WTC11 (cell line): ENCODE results near the gene TMEM243. TPM values are rescaled to one million over a fixed set of nuclear protein-coding genes. Genes with fewer than 3 reads are reported as not detected.
A peak's percentile ranks its signal among the peaks of the same experiment; 100 is the strongest.

ENCODE experiments used
- ATAC-seq: fragments of 200-7000 bp; cut with Tn5 transposase; 2 replicates; pipeline ENCODE4 v1.10.0; 2021; ENCODE audit warnings: mild to moderate bottlenecking, moderate library complexity
- Bru-seq: library from RNA; stranded (reverse); fragments of 400-500 nt; gene quantifications from one replicate; lab custom pipeline; 2021; lab: Mats Ljungman, UMichigan
- CTCF ChIA-PET: fragments of 300-600 bp; sonication (Branson Sonifier 250); formaldehyde crosslinking; loops from one replicate; lab custom pipeline; 2021; ENCODE audit warnings: antibody characterized with exemption; lab: Charles Lee
- POLR2A ChIA-PET: fragments of 350-600 bp; sonication (Branson Sonifier 250); formaldehyde crosslinking; loops from one replicate; lab custom pipeline; 2021; ENCODE audit warnings: antibody characterized with exemption; lab: Charles Lee
- DNase-seq: peaks from one replicate; pipeline ENCODE4 v3.0.0; 2021; ENCODE audit warnings: low spot score
- H3K27ac Mint-ChIP-seq: 2 replicates; pipeline ENCODE4 v1.8.0; 2021; ENCODE audit warnings: mixed read lengths
- H3K27me3 Mint-ChIP-seq: 2 replicates; pipeline ENCODE4 v1.8.0; 2021; ENCODE audit warnings: low read depth, mild to moderate bottlenecking, moderate library complexity, mixed read lengths
- H3K36me3 Mint-ChIP-seq: 2 replicates; pipeline ENCODE4 v1.8.0; 2021; ENCODE audit warnings: mixed read lengths
- H3K4me1 Mint-ChIP-seq: 2 replicates; pipeline ENCODE4 v1.8.0; 2022; ENCODE audit warnings: mixed read lengths
- H3K4me3 Mint-ChIP-seq: 2 replicates; pipeline ENCODE4 v1.8.0; 2021; ENCODE audit warnings: mild to moderate bottlenecking, moderate library complexity, mixed read lengths
- H3K9me3 Mint-ChIP-seq: 2 replicates; pipeline ENCODE4 v1.8.0; 2021; ENCODE audit warnings: mixed read lengths
- ESRRA ChIP-seq: sonication (generic); formaldehyde crosslinking; IDR thresholded peaks from 2 replicates; pipeline ENCODE4 v1.8.1; 2022; ENCODE audit warnings: mild to moderate bottlenecking, missing genetic modification reagents, borderline replicate concordance
- FOXK1 ChIP-seq: sonication (generic); formaldehyde crosslinking; IDR thresholded peaks from 2 replicates; pipeline ENCODE4 v1.8.0; 2022; ENCODE audit warnings: mild to moderate bottlenecking, moderate library complexity, missing genetic modification reagents
- GTF2I ChIP-seq: fragments of 250-450 bp; sonication (Bioruptor Pico); conservative IDR thresholded peaks from 2 replicates; pipeline ENCODE4 v1.4.0; 2021; ENCODE audit warnings: mild to moderate bottlenecking
- IRF2 ChIP-seq: sonication (generic); formaldehyde crosslinking; IDR thresholded peaks from 2 replicates; pipeline ENCODE4 v1.8.0; 2022; ENCODE audit warnings: low read depth, missing genetic modification reagents, borderline replicate concordance
- NR1H2 ChIP-seq: sonication (generic); formaldehyde crosslinking; IDR thresholded peaks from 2 replicates; pipeline ENCODE4 v1.9.0; 2021; ENCODE audit warnings: mild to moderate bottlenecking, moderate library complexity, missing genetic modification reagents
- RORB ChIP-seq: fragments of 250-450 bp; sonication (Bioruptor Pico); IDR thresholded peaks from 2 replicates; pipeline ENCODE4 v1.9.0; 2021; ENCODE audit warnings: mild to moderate bottlenecking
- SMAD3 ChIP-seq: sonication (generic); formaldehyde crosslinking; IDR thresholded peaks from 2 replicates; pipeline ENCODE4 v1.8.0; 2022; ENCODE audit warnings: missing genetic modification reagents, mild to moderate bottlenecking, borderline replicate concordance
- SMAD4 ChIP-seq: sonication (generic); formaldehyde crosslinking; IDR thresholded peaks from 2 replicates; pipeline ENCODE4 v1.8.0; 2022; ENCODE audit warnings: mild to moderate bottlenecking, missing genetic modification reagents
- SP1 ChIP-seq: sonication (generic); formaldehyde crosslinking; conservative IDR thresholded peaks from 2 replicates; pipeline ENCODE4 v1.8.1; 2022; ENCODE audit warnings: missing genetic modification reagents
- TP53 ChIP-seq: sonication (generic); formaldehyde crosslinking; IDR thresholded peaks from 2 replicates; pipeline ENCODE4 v1.8.1; 2023; ENCODE audit warnings: mild to moderate bottlenecking, missing genetic modification reagents
- ZNF219 ChIP-seq: sonication (generic); formaldehyde crosslinking; IDR thresholded peaks from 2 replicates; pipeline ENCODE4 v1.8.0; 2023; ENCODE audit warnings: missing genetic modification reagents, mild to moderate bottlenecking, borderline replicate concordance
- ZNF317 ChIP-seq: sonication (generic); formaldehyde crosslinking; IDR thresholded peaks from 2 replicates; pipeline ENCODE4 v1.8.1; 2023; ENCODE audit warnings: low read depth, mild to moderate bottlenecking, moderate library complexity, missing genetic modification reagents, borderline replicate concordance
- long read RNA-seq, 3 experiments: library from RNA in 1 of 3; library from capped mRNA in 1 of 3; library from polyadenylated mRNA in 1 of 3; unstranded in 2 of 3; stranded (forward) in 1 of 3; transcript quantifications; one replicate each; pipeline ENCODE4 v2.0.0, GENCODE V29; 2021
- total RNA-seq: library from RNA; stranded (reverse); gene quantifications from 3 replicates; pipeline ENCODE4 v1.2.3, GENCODE V29; 2021
- TF ChIP-seq, protein P1 (sequence below): sonication (generic); formaldehyde crosslinking; IDR thresholded peaks from 2 replicates; pipeline ENCODE4 v1.8.1; 2022; ENCODE audit warnings: mild to moderate bottlenecking, moderate library complexity, missing genetic modification reagents
- TF ChIP-seq, protein P2 (sequence below): sonication (generic); formaldehyde crosslinking; IDR thresholded peaks from 2 replicates; pipeline ENCODE4 v1.8.1; 2023; ENCODE audit warnings: mild to moderate bottlenecking, missing genetic modification reagents, moderate library complexity
- TF ChIP-seq, protein P3 (sequence below): sonication (generic); formaldehyde crosslinking; IDR thresholded peaks from 2 replicates; pipeline ENCODE4 v1.8.0; 2023; ENCODE audit warnings: missing genetic modification reagents, mild to moderate bottlenecking, borderline replicate concordance
- TF ChIP-seq, protein P4 (sequence below): sonication (generic); formaldehyde crosslinking; IDR thresholded peaks from 2 replicates; pipeline ENCODE4 v1.8.1; 2023; ENCODE audit warnings: mild to moderate bottlenecking, missing genetic modification reagents
- TF ChIP-seq, protein P5 (sequence below): fragments of 250-450 bp; sonication (Bioruptor Pico); IDR thresholded peaks from 2 replicates; pipeline ENCODE4 v1.8.0; 2021; ENCODE audit warnings: mild to moderate bottlenecking
- TF ChIP-seq, protein P6 (sequence below): sonication (generic); formaldehyde crosslinking; IDR thresholded peaks from 2 replicates; pipeline ENCODE4 v1.8.0; 2022; ENCODE audit warnings: mild to moderate bottlenecking, missing genetic modification reagents
- TF ChIP-seq, protein P7 (sequence below): fragments of 250-450 bp; sonication (Bioruptor Pico); conservative IDR thresholded peaks from 2 replicates; pipeline ENCODE4 v1.9.0; 2021; ENCODE audit warnings: mild to moderate bottlenecking

Gene TMEM243, protein sequence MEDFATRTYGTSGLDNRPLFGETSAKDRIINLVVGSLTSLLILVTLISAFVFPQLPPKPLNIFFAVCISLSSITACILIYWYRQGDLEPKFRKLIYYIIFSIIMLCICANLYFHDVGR
- total RNA-seq (24.2 to 29.0 TPM (median 25.9 TPM) in 3 replicates), Bru-seq, nascent RNA (percentile 89 among the genes with signal in this experiment)
- long read RNA-seq, experiment 1, transcript TMEM243-203 (5 exons, 1,273 nt) = major isoform, 69 of 114 reads
- long read RNA-seq, experiment 1, transcript TMEM243-201 (4 exons, 1,063 nt) = minor isoform, 18 of 114 reads
- long read RNA-seq, experiment 1, partial matches to known transcripts = 1 of 114 reads
- long read RNA-seq, experiment 1, other reads (novel, unspliced or antisense) = 24 of 114 reads
- long read RNA-seq, experiment 2, transcript TMEM243-203 (5 exons, 1,273 nt) = major isoform, 24 of 36 reads
- long read RNA-seq, experiment 2, transcript TMEM243-201 (4 exons, 1,063 nt) = minor isoform, 6 of 36 reads
- long read RNA-seq, experiment 2, partial matches to known transcripts = 2 of 36 reads
- long read RNA-seq, experiment 2, other reads (novel, unspliced or antisense) = 4 of 36 reads
- long read RNA-seq, experiment 3, transcript TMEM243-203 (5 exons, 1,273 nt) = major isoform, 42 of 62 reads
- long read RNA-seq, experiment 3, transcript TMEM243-201 (4 exons, 1,063 nt) = minor isoform, 8 of 62 reads
- long read RNA-seq, experiment 3, partial matches to known transcripts = 0 of 62 reads
- long read RNA-seq, experiment 3, other reads (novel, unspliced or antisense) = 12 of 62 reads

DNA sequence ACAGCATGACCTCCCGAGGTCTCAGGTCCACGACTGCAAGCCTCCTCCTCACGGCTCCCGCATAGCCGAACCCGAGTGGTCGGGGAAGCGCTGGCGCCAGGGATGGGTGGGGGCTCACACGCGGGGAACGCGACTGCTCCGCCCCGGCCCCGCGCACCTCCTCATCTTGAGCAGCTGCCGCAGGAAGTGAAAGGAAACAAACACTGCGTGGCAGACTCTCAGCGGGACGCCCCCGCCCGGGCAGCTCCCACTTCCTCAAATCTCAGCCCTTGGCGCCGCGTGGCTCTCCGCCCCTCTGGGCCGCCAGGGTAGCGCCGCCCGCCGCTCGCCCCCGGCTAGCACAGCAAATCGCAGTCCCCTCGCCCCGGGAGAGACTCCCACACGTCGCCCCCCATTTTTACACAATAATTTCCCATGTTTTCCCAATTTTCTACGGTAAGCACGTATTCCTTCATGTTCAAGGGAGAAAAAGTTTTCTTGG is at the start of gene TMEM243:
Gene TMEM243, minus strand, starts transcription at position 188 of the 481 bp plus-strand sequence. CDS start 229 bp downstream, outside the sequence.
- ChIA-PET CTCF (interaction anchor here (0.6 to 2.3 kb wide), 5 partner anchors 36 to 405 kb away, joined by 3 to 7 read pairs (median 3); partner anchors contain the start of gene DMTF1), POLR2A (interaction anchor here (1.2 to 2.6 kb wide), 2 partner anchors 15 to 67 kb away, joined by 3 to 24 read pairs; partner anchors contain the start of gene DMTF1)
- H3K27me3 Mint-ChIP-seq = no peaks in the 10 kb centered on the region
- H3K9me3 Mint-ChIP-seq = no peaks in the 10 kb centered on the region
- peak within 1 kb of the TSS; percentile 93 for H3K4me3 Mint-ChIP-seq
- peaks cover 21% of the 10 kb centered on the region for H3K36me3 Mint-ChIP-seq
- peak; percentile 46 for DNase-seq
- peak; percentile 28 for ATAC-seq
- TF ChIP-seq SMAD3 (CRISPR knock-in tag) (no peak), TP53 (no peak), NR1H2 (CRISPR knock-in tag) (no peak), RORB (CRISPR knock-in tag) (no peak), SP1 (CRISPR knock-in tag) (0 out of 2 replicates have a peak, but pooled peaks have one; percentile 1), ZNF317 (no peak), ESRRA (CRISPR knock-in tag) (no peak), IRF2 (CRISPR knock-in tag) (no peak), GTF2I (CRISPR knock-in tag) (no peak), FOXK1 (CRISPR knock-in tag) (no peak; the same call in 1 of the 2 replicates), SMAD4 (no peak), ZNF219 (CRISPR knock-in tag) (no peak)
- TF ChIP-seq, protein P1, sequence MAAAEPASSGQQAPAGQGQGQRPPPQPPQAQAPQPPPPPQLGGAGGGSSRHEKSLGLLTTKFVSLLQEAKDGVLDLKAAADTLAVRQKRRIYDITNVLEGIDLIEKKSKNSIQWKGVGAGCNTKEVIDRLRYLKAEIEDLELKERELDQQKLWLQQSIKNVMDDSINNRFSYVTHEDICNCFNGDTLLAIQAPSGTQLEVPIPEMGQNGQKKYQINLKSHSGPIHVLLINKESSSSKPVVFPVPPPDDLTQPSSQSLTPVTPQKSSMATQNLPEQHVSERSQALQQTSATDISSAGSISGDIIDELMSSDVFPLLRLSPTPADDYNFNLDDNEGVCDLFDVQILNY (CRISPR knock-in tag) = no peak
- TF ChIP-seq, protein P2, sequence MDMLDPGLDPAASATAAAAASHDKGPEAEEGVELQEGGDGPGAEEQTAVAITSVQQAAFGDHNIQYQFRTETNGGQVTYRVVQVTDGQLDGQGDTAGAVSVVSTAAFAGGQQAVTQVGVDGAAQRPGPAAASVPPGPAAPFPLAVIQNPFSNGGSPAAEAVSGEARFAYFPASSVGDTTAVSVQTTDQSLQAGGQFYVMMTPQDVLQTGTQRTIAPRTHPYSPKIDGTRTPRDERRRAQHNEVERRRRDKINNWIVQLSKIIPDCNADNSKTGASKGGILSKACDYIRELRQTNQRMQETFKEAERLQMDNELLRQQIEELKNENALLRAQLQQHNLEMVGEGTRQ = no peak
- TF ChIP-seq, protein P3, sequence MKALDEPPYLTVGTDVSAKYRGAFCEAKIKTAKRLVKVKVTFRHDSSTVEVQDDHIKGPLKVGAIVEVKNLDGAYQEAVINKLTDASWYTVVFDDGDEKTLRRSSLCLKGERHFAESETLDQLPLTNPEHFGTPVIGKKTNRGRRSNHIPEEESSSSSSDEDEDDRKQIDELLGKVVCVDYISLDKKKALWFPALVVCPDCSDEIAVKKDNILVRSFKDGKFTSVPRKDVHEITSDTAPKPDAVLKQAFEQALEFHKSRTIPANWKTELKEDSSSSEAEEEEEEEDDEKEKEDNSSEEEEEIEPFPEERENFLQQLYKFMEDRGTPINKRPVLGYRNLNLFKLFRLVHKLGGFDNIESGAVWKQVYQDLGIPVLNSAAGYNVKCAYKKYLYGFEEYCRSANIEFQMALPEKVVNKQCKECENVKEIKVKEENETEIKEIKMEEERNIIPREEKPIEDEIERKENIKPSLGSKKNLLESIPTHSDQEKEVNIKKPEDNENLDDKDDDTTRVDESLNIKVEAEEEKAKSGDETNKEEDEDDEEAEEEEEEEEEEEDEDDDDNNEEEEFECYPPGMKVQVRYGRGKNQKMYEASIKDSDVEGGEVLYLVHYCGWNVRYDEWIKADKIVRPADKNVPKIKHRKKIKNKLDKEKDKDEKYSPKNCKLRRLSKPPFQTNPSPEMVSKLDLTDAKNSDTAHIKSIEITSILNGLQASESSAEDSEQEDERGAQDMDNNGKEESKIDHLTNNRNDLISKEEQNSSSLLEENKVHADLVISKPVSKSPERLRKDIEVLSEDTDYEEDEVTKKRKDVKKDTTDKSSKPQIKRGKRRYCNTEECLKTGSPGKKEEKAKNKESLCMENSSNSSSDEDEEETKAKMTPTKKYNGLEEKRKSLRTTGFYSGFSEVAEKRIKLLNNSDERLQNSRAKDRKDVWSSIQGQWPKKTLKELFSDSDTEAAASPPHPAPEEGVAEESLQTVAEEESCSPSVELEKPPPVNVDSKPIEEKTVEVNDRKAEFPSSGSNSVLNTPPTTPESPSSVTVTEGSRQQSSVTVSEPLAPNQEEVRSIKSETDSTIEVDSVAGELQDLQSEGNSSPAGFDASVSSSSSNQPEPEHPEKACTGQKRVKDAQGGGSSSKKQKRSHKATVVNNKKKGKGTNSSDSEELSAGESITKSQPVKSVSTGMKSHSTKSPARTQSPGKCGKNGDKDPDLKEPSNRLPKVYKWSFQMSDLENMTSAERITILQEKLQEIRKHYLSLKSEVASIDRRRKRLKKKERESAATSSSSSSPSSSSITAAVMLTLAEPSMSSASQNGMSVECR (CRISPR knock-in tag) = 0 out of 2 replicates have a peak, but pooled peaks have one; percentile 13
- TF ChIP-seq, protein P4, sequence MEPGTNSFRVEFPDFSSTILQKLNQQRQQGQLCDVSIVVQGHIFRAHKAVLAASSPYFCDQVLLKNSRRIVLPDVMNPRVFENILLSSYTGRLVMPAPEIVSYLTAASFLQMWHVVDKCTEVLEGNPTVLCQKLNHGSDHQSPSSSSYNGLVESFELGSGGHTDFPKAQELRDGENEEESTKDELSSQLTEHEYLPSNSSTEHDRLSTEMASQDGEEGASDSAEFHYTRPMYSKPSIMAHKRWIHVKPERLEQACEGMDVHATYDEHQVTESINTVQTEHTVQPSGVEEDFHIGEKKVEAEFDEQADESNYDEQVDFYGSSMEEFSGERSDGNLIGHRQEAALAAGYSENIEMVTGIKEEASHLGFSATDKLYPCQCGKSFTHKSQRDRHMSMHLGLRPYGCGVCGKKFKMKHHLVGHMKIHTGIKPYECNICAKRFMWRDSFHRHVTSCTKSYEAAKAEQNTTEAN (CRISPR knock-in tag) = 0 out of 2 replicates have a peak, but pooled peaks have one; percentile 46
- TF ChIP-seq, protein P5, sequence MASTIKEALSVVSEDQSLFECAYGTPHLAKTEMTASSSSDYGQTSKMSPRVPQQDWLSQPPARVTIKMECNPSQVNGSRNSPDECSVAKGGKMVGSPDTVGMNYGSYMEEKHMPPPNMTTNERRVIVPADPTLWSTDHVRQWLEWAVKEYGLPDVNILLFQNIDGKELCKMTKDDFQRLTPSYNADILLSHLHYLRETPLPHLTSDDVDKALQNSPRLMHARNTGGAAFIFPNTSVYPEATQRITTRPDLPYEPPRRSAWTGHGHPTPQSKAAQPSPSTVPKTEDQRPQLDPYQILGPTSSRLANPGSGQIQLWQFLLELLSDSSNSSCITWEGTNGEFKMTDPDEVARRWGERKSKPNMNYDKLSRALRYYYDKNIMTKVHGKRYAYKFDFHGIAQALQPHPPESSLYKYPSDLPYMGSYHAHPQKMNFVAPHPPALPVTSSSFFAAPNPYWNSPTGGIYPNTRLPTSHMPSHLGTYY = no peak
- TF ChIP-seq, protein P6, sequence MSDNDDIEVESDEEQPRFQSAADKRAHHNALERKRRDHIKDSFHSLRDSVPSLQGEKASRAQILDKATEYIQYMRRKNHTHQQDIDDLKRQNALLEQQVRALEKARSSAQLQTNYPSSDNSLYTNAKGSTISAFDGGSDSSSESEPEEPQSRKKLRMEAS (CRISPR knock-in tag) = no peak
- TF ChIP-seq, protein P7, sequence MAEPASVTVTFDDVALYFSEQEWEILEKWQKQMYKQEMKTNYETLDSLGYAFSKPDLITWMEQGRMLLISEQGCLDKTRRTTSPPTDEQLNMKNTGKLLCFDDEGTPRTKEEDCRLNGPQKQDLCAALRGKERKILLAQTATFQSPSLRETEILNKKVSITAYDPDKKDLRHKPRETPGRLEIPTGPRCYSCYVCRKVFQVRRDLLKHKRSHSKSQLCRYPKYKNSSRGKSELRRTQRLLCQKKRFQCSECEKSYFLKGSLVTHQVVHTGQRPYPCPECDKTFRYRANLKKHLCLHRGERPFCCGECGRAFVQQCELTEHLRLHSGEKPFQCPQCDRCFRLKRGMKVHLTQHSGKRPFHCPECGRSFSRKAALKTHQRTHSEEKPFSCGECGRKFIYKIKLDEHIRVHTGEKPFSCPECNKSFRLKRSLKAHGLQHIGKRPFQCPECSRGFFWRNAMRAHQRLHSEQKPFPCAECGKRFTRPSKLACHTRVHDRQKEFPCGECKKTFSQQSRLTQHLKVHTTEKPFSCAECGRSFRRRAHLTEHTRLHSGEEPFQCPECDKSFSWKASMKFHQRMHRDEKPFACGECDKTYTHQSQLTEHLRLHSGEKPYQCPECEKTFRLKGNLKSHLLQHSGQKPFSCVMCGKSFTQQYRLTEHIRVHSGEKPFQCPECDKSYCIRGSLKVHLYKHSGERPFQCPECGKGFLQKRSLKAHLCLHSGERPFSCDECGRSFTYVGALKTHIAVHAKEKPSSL (CRISPR knock-in tag) = no peak
- H3K27ac Mint-ChIP-seq = peak within 1 kb of the TSS; percentile 72
- peaks cover 21% of the 10 kb centered on the region for H3K4me1 Mint-ChIP-seq
